Measurements from ENCODE around the gene EPHB1. TPM values are rescaled to one million over a fixed set of nuclear protein-coding genes. Genes with fewer than 3 reads are reported as not detected.
"Not testable (repeated sequence)": the region's sequence is repeated elsewhere in the genome, so short reads cannot be mapped to it uniquely, and the experiment has no call there.

Gene EPHB1
- total RNA-seq, 4 donors from 2014 or later, result 0.08 to 1.1 (median 0.72) TPM

GRCh38 chr3:134993011-134993410 is 198.0 kb downstream of the EPHB1 start:
- WGBS, 2 donors, result 20 to 40% methylated on average over 1 of the region's 1 CpG
- Histone ChIP-seq H3K27ac (no peak overlapping the region), H3K4me1 (no peaks in the 10 kb centered on the region), H3K9me3 (no peaks in the 10 kb centered on the region), H3K27me3 (no peaks in the 10 kb centered on the region), H3K4me3 (no peak overlapping the region), H3K36me3 (no peaks in the 10 kb centered on the region)
- TF ChIP-seq POLR2A (IDR thresholded peaks at IDR 0.05) (no peak), CTCF (IDR thresholded peaks at IDR 0.05) (no peak)
- DNase-seq, result no peak
- intact Hi-C loops (cut with DNase I), result no loop called here

GRCh38 chr3:134998158-134998557 is 203.1 kb downstream of the EPHB1 start:
- no peaks in the 10 kb centered on the region for H3K9me3 ChIP-seq
- no peaks in the 10 kb centered on the region for H3K36me3 ChIP-seq
- H3K27me3 ChIP-seq, result no peaks in the 10 kb centered on the region
- H3K4me1 ChIP-seq, result peaks cover 0 to 18% (median 0%) of the 10 kb centered on the region in 3 donors
- TF ChIP-seq CTCF (IDR thresholded peaks at IDR 0.05), result no peak
- no peak for TF ChIP-seq POLR2A (IDR thresholded peaks at IDR 0.05)
- intact Hi-C loops (cut with DNase I), result no loop called here
- no peak overlapping the region for H3K27ac ChIP-seq
- H3K4me3 ChIP-seq, result no peak overlapping the region
- no peak for DNase-seq

DNA sequence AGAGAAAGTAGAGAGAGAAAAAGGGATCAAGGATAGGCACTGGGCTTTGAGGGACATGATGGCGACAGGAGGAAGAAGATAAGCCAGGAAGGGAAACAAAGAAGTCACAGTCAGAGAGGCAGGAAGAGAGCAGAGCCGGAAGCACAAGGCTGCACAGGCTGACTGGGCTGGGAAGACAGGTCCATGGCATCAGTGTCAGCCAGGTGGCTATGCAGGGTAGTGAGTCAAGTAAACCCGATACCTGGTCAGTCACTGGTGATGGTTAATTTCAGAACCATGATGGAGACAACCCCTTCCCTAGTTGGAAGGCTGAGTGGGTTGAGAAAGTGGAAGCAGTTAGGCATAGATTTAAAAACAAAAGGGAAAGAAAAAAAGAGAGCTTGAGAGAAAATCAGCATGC is 203.8 kb downstream of the EPHB1 start:
- Histone ChIP-seq H3K9me3 (no peaks in the 10 kb centered on the region), H3K4me3 (no peak overlapping the region), H3K27ac (no peak overlapping the region), H3K4me1 (peaks cover 0 to 18% (median 0%) of the 10 kb centered on the region in 3 donors), H3K36me3 (no peaks in the 10 kb centered on the region), H3K27me3 (no peaks in the 10 kb centered on the region)
- intact Hi-C loops (cut with DNase I), result no loop called here
- TF ChIP-seq CTCF (IDR thresholded peaks at IDR 0.05), result no peak
- TF ChIP-seq POLR2A (IDR thresholded peaks at IDR 0.05), result no peak
- 52 to 74% methylated on average over 3 of the region's 3 CpGs for WGBS, 2 donors
- DNase-seq, result no peak

DNA sequence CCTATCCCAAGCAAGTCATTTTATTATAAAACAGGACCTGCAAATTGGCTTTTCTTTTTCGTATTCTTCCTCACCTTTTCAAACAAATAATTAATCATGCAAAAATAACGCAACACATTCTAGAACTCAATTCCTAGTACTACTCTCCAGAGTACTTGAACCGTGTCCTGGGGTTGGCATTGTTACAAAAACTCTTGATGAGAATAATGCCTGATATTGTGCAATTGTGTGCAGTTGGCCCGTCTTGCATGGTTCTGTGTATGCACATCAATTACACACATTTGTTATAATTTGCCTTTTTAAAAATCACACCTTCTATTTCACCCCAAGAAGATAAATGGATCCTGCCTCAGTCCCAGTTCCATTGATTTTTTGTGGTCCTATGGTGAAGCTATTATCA is 205.4 kb downstream of the EPHB1 start:
- DNase-seq, result no peak
- Histone ChIP-seq H3K4me1 (peaks cover 0 to 18% (median 0%) of the 10 kb centered on the region in 3 donors), H3K9me3 (no peaks in the 10 kb centered on the region), H3K4me3 (no peak overlapping the region), H3K27me3 (no peaks in the 10 kb centered on the region), H3K36me3 (no peaks in the 10 kb centered on the region), H3K27ac (no peak overlapping the region)
- TF ChIP-seq CTCF (IDR thresholded peaks at IDR 0.05), result no peak
- TF ChIP-seq POLR2A (IDR thresholded peaks at IDR 0.05), result no peak
- intact Hi-C loops (cut with DNase I), result no loop called here
- WGBS, 2 donors, result 15 to 36% methylated on average over 4 of the region's 4 CpGs

DNA sequence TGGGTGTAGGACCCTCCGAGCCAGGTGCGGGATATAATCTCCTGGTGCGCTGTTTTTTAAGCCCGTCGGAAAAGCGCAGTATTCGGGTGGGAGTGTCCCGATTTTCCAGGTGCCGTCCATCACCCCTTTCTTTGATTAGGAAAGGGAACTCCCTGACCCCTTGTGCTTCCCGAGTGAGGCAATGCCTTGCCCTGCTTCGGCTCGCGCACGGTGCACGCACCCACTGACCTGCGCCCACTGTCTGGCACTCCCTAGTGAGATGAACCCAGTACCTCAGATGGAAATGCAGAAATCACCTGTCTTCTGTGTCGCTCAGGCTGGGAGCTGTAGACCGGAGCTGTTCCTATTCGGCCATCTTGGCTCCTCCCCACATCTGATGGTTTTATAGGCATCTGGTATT is 210.6 kb downstream of the EPHB1 start:
- H3K9me3 ChIP-seq; H3K4me1 ChIP-seq; intact Hi-C loops (cut with DNase I); DNase-seq; H3K27ac ChIP-seq; H3K36me3 ChIP-seq; H3K4me3 ChIP-seq; H3K27me3 ChIP-seq: not testable (repeated sequence)
- 90 to 100% methylated on average over 5 to 18 of the region's 19 CpGs for WGBS, 2 donors

DNA sequence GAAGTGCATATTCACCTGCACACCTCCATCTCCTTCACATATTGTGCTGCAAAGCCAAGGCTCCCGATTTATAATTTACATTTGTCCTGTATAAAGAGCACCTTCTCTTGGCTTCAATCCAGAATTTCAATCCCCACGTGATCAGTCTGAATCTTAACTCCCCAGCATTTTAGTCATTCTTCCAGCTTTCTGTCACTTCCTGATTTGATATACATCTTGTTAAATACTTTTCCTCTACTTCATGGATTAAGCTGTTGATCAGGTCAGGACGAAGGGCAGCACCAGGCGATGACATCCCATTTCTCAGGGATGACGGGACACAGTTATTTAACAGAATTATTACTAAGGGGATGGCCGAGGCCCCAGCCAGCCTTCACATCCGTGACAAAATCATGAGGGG is 212.5 kb downstream of the EPHB1 start:
- H3K4me1 ChIP-seq, result no peaks in the 10 kb centered on the region
- no peak for DNase-seq
- no peaks in the 10 kb centered on the region for H3K36me3 ChIP-seq
- H3K4me3 ChIP-seq, result no peak overlapping the region
- H3K27ac ChIP-seq, result no peak overlapping the region
- H3K27me3 ChIP-seq, result no peaks in the 10 kb centered on the region
- intact Hi-C loops (cut with DNase I), result no loop called here
- WGBS, 2 donors, result 57 to 63% methylated on average over 7 of the region's 7 CpGs
- no peak for TF ChIP-seq POLR2A (IDR thresholded peaks at IDR 0.05)
- TF ChIP-seq CTCF (IDR thresholded peaks at IDR 0.05), result no peak
- H3K9me3 ChIP-seq, result no peaks in the 10 kb centered on the region

Data from esophagus squamous epithelium (tissue), 5 donors.